Measurements from ENCODE around the gene PRICKLE2. TPM values are rescaled to one million over a fixed set of nuclear protein-coding genes. Genes with fewer than 3 reads are reported as not detected.
A peak's percentile ranks its signal among the peaks of the same experiment; 100 is the strongest.

The PRICKLE2 gene
- total RNA-seq, 1 experiment from 2014 or later, result 4.2 TPM

GRCh38 chr3:64270142-64270865 is 45.0 kb upstream of the PRICKLE2 start:
- TF ChIP-seq CTCF (IDR thresholded peaks at IDR 0.05; ENCODE audit: insufficient read depth in 1 of 2, low read depth in 1 of 2, low read length in 1 of 2, severe bottlenecking in 1 of 2, unreplicated experiment in 1 of 2), result no peak
- H3K4me1 ChIP-seq, result peaks cover 27% of the 10 kb centered on the region
- POLR2A ChIA-PET, result no interaction called here
- no peak overlapping the region for H3K4me3 Mint-ChIP-seq (ENCODE audit: unreplicated experiment)
- no peaks in the 10 kb centered on the region for H3K27me3 ChIP-seq (replicated peaks; ENCODE audit: control insufficient read depth, insufficient read depth, low read length)
- H3K27ac Mint-ChIP-seq (ENCODE audit: unreplicated experiment), result no peak overlapping the region
- H3K36me3 Mint-ChIP-seq (ENCODE audit: insufficient read depth, unreplicated experiment), result no peaks in the 10 kb centered on the region
- no peaks in the 10 kb centered on the region for H3K36me3 ChIP-seq (ENCODE audit: control insufficient read depth, insufficient read depth, low read length)
- CTCF ChIA-PET, result no interaction called here
- DNase-seq, result no peak
- intact Hi-C loops (cut with micrococcal nuclease; ENCODE audit: unreplicated experiment), result no loop called here
- peaks cover 18% of the 10 kb centered on the region for H3K4me1 Mint-ChIP-seq (ENCODE audit: low read depth, unreplicated experiment)
- no peaks in the 10 kb centered on the region for H3K27me3 Mint-ChIP-seq (ENCODE audit: insufficient read depth, unreplicated experiment)
- H3K4me3 ChIP-seq (ENCODE audit: low read depth, low read length), result no peak overlapping the region
- H3K9me3 ChIP-seq, result no peaks in the 10 kb centered on the region
- peaks cover 18% of the 10 kb centered on the region for H3K9me3 Mint-ChIP-seq (ENCODE audit: unreplicated experiment)
- BruUV-seq (replicated peaks), result no TSS peak

GRCh38 chr3:64268926-64269325 is 43.7 kb upstream of the PRICKLE2 start:
- Histone ChIP-seq H3K36me3 (ENCODE audit: control insufficient read depth, insufficient read depth, low read length) (no peaks in the 10 kb centered on the region), H3K4me1 (peaks cover 27% of the 10 kb centered on the region), H3K4me3 (ENCODE audit: low read depth, low read length) (no peak overlapping the region), H3K27me3 (replicated peaks; ENCODE audit: control insufficient read depth, insufficient read depth, low read length) (no peaks in the 10 kb centered on the region), H3K9me3 (no peaks in the 10 kb centered on the region)
- H3K27ac Mint-ChIP-seq (ENCODE audit: unreplicated experiment), result no peak overlapping the region
- H3K9me3 Mint-ChIP-seq (ENCODE audit: unreplicated experiment), result peaks cover 18% of the 10 kb centered on the region
- no TSS peak for BruUV-seq (replicated peaks)
- POLR2A ChIA-PET, result no interaction called here
- H3K4me1 Mint-ChIP-seq (ENCODE audit: low read depth, unreplicated experiment), result peaks cover 18% of the 10 kb centered on the region
- no peak for DNase-seq
- H3K4me3 Mint-ChIP-seq (ENCODE audit: unreplicated experiment), result no peak overlapping the region
- H3K27me3 Mint-ChIP-seq (ENCODE audit: insufficient read depth, unreplicated experiment), result no peaks in the 10 kb centered on the region
- CTCF ChIA-PET, result no interaction called here
- H3K36me3 Mint-ChIP-seq (ENCODE audit: insufficient read depth, unreplicated experiment), result no peaks in the 10 kb centered on the region
- no peak for TF ChIP-seq CTCF (IDR thresholded peaks at IDR 0.05; ENCODE audit: insufficient read depth in 1 of 2, low read depth in 1 of 2, low read length in 1 of 2, severe bottlenecking in 1 of 2, unreplicated experiment in 1 of 2)
- intact Hi-C loops (cut with micrococcal nuclease; ENCODE audit: unreplicated experiment), result no loop called here

GRCh38 chr3:64267721-64268604 is 42.7 kb upstream of the PRICKLE2 start:
- no peak for DNase-seq
- no TSS peak for BruUV-seq (replicated peaks)
- H3K27ac Mint-ChIP-seq (ENCODE audit: unreplicated experiment), result no peak overlapping the region

More at GRCh38 chr3:64267721-64268604, 42.7 kb upstream of the PRICKLE2 start:
- Histone ChIP-seq H3K9me3 (no peaks in the 10 kb centered on the region), H3K36me3 (ENCODE audit: control insufficient read depth, insufficient read depth, low read length) (no peaks in the 10 kb centered on the region), H3K4me1 (peaks cover 27% of the 10 kb centered on the region), H3K4me3 (ENCODE audit: low read depth, low read length) (no peak overlapping the region), H3K27me3 (replicated peaks; ENCODE audit: control insufficient read depth, insufficient read depth, low read length) (no peaks in the 10 kb centered on the region)
- TF ChIP-seq CTCF (IDR thresholded peaks at IDR 0.05; ENCODE audit: insufficient read depth in 1 of 2, low read depth in 1 of 2, low read length in 1 of 2, severe bottlenecking in 1 of 2, unreplicated experiment in 1 of 2), result no peak
- peaks cover 18% of the 10 kb centered on the region for H3K4me1 Mint-ChIP-seq (ENCODE audit: low read depth, unreplicated experiment)
- POLR2A ChIA-PET, result no interaction called here
- peaks cover 18% of the 10 kb centered on the region for H3K9me3 Mint-ChIP-seq (ENCODE audit: unreplicated experiment)
- intact Hi-C loops (cut with micrococcal nuclease; ENCODE audit: unreplicated experiment), result no loop called here
- H3K4me3 Mint-ChIP-seq (ENCODE audit: unreplicated experiment), result peak overlapping the region; percentile 31
- H3K36me3 Mint-ChIP-seq (ENCODE audit: insufficient read depth, unreplicated experiment), result no peaks in the 10 kb centered on the region
- H3K27me3 Mint-ChIP-seq (ENCODE audit: insufficient read depth, unreplicated experiment), result no peaks in the 10 kb centered on the region
- CTCF ChIA-PET, result no interaction called here
